ENCODE measurements around the gene TTC3. TPM values are rescaled to one million over a fixed set of nuclear protein-coding genes. Genes with fewer than 3 reads are reported as not detected.

TTC3 gene
- total RNA-seq, 1 experiment from 2014 or later, result 92.8 TPM

DNA sequence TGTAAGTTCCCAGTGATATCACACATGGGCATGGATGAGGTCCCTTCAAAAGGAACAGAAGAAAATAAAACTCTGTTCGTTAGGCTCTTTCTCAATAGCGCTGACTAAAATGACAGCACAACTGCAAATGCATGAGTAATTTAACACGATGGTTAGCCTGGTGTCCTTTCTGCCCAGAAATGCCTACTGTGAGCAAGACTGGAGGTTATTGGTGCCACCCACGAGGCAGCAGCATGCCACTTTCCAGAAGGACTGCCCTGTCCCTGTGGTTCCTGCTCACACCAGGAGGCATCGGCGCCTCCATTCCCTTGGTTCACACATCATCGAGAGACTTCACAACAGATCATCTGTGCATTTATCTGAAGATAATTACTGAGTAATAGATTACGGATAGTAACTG is 167.9 kb downstream of the TTC3 start:
- TF ChIP-seq CTCF (IDR thresholded peaks at IDR 0.05; ENCODE audit: insufficient read depth in 1 of 2, low read depth in 1 of 2, low read length in 1 of 2, severe bottlenecking in 1 of 2, unreplicated experiment in 1 of 2), result no peak
- no TSS peak for BruUV-seq (replicated peaks)
- DNase-seq, result no peak
- Histone ChIP-seq H3K4me3 (ENCODE audit: low read depth, low read length) (no peak overlapping the region), H3K27me3 (replicated peaks; ENCODE audit: control insufficient read depth, insufficient read depth, low read length) (no peaks in the 10 kb centered on the region), H3K36me3 (ENCODE audit: control insufficient read depth, insufficient read depth, low read length) (no peaks in the 10 kb centered on the region), H3K4me1 (no peaks in the 10 kb centered on the region), H3K9me3 (no peaks in the 10 kb centered on the region)
- intact Hi-C loops (cut with micrococcal nuclease; ENCODE audit: unreplicated experiment), result no loop called here
- no peaks in the 10 kb centered on the region for H3K27me3 Mint-ChIP-seq (ENCODE audit: insufficient read depth, unreplicated experiment)
- H3K9me3 Mint-ChIP-seq (ENCODE audit: unreplicated experiment), result no peaks in the 10 kb centered on the region
- ChIA-PET POLR2A (no interaction called here), CTCF (no interaction called here)
- no peak overlapping the region for H3K27ac Mint-ChIP-seq (ENCODE audit: unreplicated experiment)
- H3K4me1 Mint-ChIP-seq (ENCODE audit: low read depth, unreplicated experiment), result peaks cover 11% of the 10 kb centered on the region
- no peak overlapping the region for H3K4me3 Mint-ChIP-seq (ENCODE audit: unreplicated experiment)
- H3K36me3 Mint-ChIP-seq (ENCODE audit: insufficient read depth, unreplicated experiment), result peaks cover 27% of the 10 kb centered on the region

- ChIA-PET POLR2A (no interaction called here), CTCF (no interaction called here)
- Mint-ChIP-seq H3K4me3 (ENCODE audit: unreplicated experiment) (no peak overlapping the region), H3K27me3 (ENCODE audit: insufficient read depth, unreplicated experiment) (no peaks in the 10 kb centered on the region), H3K36me3 (ENCODE audit: insufficient read depth, unreplicated experiment) (peaks cover 23% of the 10 kb centered on the region), H3K9me3 (ENCODE audit: unreplicated experiment) (no peaks in the 10 kb centered on the region), H3K4me1 (ENCODE audit: low read depth, unreplicated experiment) (peaks cover 11% of the 10 kb centered on the region), H3K27ac (ENCODE audit: unreplicated experiment) (no peak overlapping the region)
- no peaks in the 10 kb centered on the region for H3K4me1 ChIP-seq
- no peak for DNase-seq
- no peaks in the 10 kb centered on the region for H3K9me3 ChIP-seq
- no TSS peak for BruUV-seq (replicated peaks)
- no peaks in the 10 kb centered on the region for H3K27me3 ChIP-seq (replicated peaks; ENCODE audit: control insufficient read depth, insufficient read depth, low read length)
- TF ChIP-seq CTCF (IDR thresholded peaks at IDR 0.05; ENCODE audit: insufficient read depth in 1 of 2, low read depth in 1 of 2, low read length in 1 of 2, severe bottlenecking in 1 of 2, unreplicated experiment in 1 of 2), result no peak
- no peak overlapping the region for H3K4me3 ChIP-seq (ENCODE audit: low read depth, low read length)
- intact Hi-C loops (cut with micrococcal nuclease; ENCODE audit: unreplicated experiment), result no loop called here
- no peaks in the 10 kb centered on the region for H3K36me3 ChIP-seq (ENCODE audit: control insufficient read depth, insufficient read depth, low read length)
Observed at GRCh38 chr21:37241426-37241825, 168.4 kb downstream of the TTC3 start.

DNA sequence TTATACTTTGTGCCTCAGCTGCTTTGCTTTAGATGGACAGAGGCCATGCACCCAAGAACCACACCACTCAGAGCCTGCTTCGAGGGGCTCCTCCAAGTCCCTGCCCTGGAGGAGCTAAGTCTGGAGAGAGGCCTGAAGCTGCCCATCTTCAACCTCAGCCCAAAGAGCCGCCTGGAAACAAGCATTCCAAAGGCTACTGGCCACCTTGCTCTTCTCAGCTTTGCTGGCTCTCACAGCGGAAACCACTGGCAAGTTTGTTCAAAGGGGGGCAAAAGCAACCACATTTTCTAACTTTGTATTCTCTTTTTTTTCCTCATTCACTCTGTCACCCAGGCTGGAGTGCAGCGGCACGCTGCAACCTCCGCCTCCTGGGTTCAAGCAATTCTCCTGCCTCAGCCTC is 170.9 kb downstream of the TTC3 start:
- ChIA-PET POLR2A (no interaction called here), CTCF (no interaction called here)
- Mint-ChIP-seq H3K27me3 (ENCODE audit: insufficient read depth, unreplicated experiment) (no peaks in the 10 kb centered on the region), H3K36me3 (ENCODE audit: insufficient read depth, unreplicated experiment) (peaks cover 19% of the 10 kb centered on the region), H3K4me3 (ENCODE audit: unreplicated experiment) (no peak overlapping the region), H3K4me1 (ENCODE audit: low read depth, unreplicated experiment) (peaks cover 11% of the 10 kb centered on the region), H3K9me3 (ENCODE audit: unreplicated experiment) (no peaks in the 10 kb centered on the region), H3K27ac (ENCODE audit: unreplicated experiment) (no peak overlapping the region)
- no peak for TF ChIP-seq CTCF (IDR thresholded peaks at IDR 0.05; ENCODE audit: insufficient read depth in 1 of 2, low read depth in 1 of 2, low read length in 1 of 2, severe bottlenecking in 1 of 2, unreplicated experiment in 1 of 2)
- H3K4me1 ChIP-seq, result no peaks in the 10 kb centered on the region
- H3K27me3 ChIP-seq (replicated peaks; ENCODE audit: control insufficient read depth, insufficient read depth, low read length), result no peaks in the 10 kb centered on the region
- intact Hi-C loops (cut with micrococcal nuclease; ENCODE audit: unreplicated experiment), result no loop called here
- H3K9me3 ChIP-seq, result no peaks in the 10 kb centered on the region
- DNase-seq, result no peak
- BruUV-seq (replicated peaks), result no TSS peak
- no peak overlapping the region for H3K4me3 ChIP-seq (ENCODE audit: low read depth, low read length)
- H3K36me3 ChIP-seq (ENCODE audit: control insufficient read depth, insufficient read depth, low read length), result no peaks in the 10 kb centered on the region

Data from Caco-2 (cell line).